Right lobe of liver (tissue), 6 donors: ENCODE data around the gene TMEM154. TPM values are rescaled to one million over a fixed set of nuclear protein-coding genes. Genes with fewer than 3 reads are reported as not detected.

ENCODE experiments used
- ATAC-seq, 4 donors: fragments of 200-7000 bp; cut with Tn5 transposase; one replicate each; pipeline ENCODE4 v1.9.1; 2020; ENCODE audit warnings: mild to moderate bottlenecking in 4 of 4, moderate library complexity in 4 of 4
- DNase-seq, 3 donors: peaks; one replicate each; pipeline ENCODE4 v3.0.0-alpha.2; 2020
- H3K27ac ChIP-seq, 3 donors: fragments of 200-600 bp; one replicate each; pipeline ENCODE4 v1.8.0; 2022
- H3K27me3 ChIP-seq, 2 donors: fragments of 200-600 bp; one replicate each; pipeline ENCODE4 v1.8.0; 2022
- H3K36me3 ChIP-seq, 4 donors: fragments of 200-600 bp; sonication (generic) in 1 of 4; one replicate each; pipeline versions ENCODE4 v1.5.1 to v1.8.0; 2017 to 2022; ENCODE audit warnings: control low read depth in 1 of 4
- H3K4me1 ChIP-seq, 4 donors: fragments of 200-600 bp; sonication (generic) in 1 of 4; one replicate each; pipeline versions ENCODE4 v1.5.1 to v1.8.0; 2017 to 2022; ENCODE audit warnings: control low read depth in 1 of 4
- H3K4me3 ChIP-seq, 3 donors: fragments of 200-600 bp; one replicate each; pipeline ENCODE4 v1.8.0; 2022
- H3K9me3 ChIP-seq, 4 donors: fragments of 200-600 bp; sonication (generic) in 1 of 4; one replicate each; pipeline versions ENCODE4 v1.5.1 to v1.8.0; 2017 to 2022; ENCODE audit warnings: control low read depth in 1 of 4
- CTCF ChIP-seq, 4 donors: fragments of 200-600 bp in 3 of 4; fragments of 450-650 bp in 1 of 4; IDR thresholded peaks; one replicate each; pipeline versions ENCODE4 v1.5.1 to v1.8.0; 2016 to 2022; ENCODE audit warnings: antibody characterized with exemption in 4 of 4, mild to moderate bottlenecking in 2 of 4
- POLR2A ChIP-seq: fragments of 450-650 bp; IDR thresholded peaks from one replicate; pipeline ENCODE4 v1.6.1; 2017; ENCODE audit warnings: antibody characterized with exemption, mild to moderate bottlenecking
- WGBS: methylation state at CpG from one replicate; pipeline ENCODE4 v1.1.6; 2018; ENCODE audit warnings: low coverage, low lambda C conversion rate; ENCODE audit not compliant: insufficient coverage; ENCODE audit errors: missing lambda C conversion rate; 5-methylcytosine and 5-hydroxymethylcytosine counted together
- intact Hi-C, 2 donors: fragments of 100-400 bp; cut with DNase I; formaldehyde crosslinking; loops; one replicate each; pipeline versions ENCODE4 v1.11.2 to v1.14.1; 2022
- total RNA-seq, 6 experiments: library from RNA; depleted of rRNA in 2 of 6; stranded (reverse); fragments of >200 nt in 2 of 6; fragmentation: NEBNext Ultra II Directional in 3 of 6; extraction: Animal tissue kit (Norgen Biotek cat#: 25700) in 3 of 6; gene quantifications; one replicate each; pipeline versions ENCODE4 v1.1.0 to v1.2.4, GENCODE V29; 2016 to 2023
- donor health status: DM: no; HTN: yes; CAD: no.
- donor health status: DM: no; HTN: no; CAD: no.
- donor health status: DM: no; HTN: no; CAD: no.
- donor health status: DM: no; HTN: yes; CAD: no.
- donor health status: DM: no; HTN: yes; CAD: no.

The TMEM154 gene
- total RNA-seq, 6 experiments from 2014 or later = 0.64 to 6.7 (median 2.9) TPM

GRCh38 chr4:152674359-152674758 is 5.4 kb downstream of the TMEM154 start:
- TF ChIP-seq CTCF (IDR thresholded peaks at IDR 0.05) (no peak), POLR2A (no peak)
- no peak for DNase-seq
- Histone ChIP-seq H3K27me3 (no peaks in the 10 kb centered on the region), H3K27ac (no peak overlapping the region), H3K4me1 (peaks cover 0 to 18% (median 4%) of the 10 kb centered on the region in 4 donors), H3K9me3 (no peaks in the 10 kb centered on the region), H3K36me3 (no peaks in the 10 kb centered on the region), H3K4me3 (no peak overlapping the region)
- intact Hi-C loops = no loop called here
- ATAC-seq = no peak
- WGBS = 90% methylated on average over 3 of the region's 3 CpGs

GRCh38 chr4:152673489-152673888 is 6.3 kb downstream of the TMEM154 start:
- intact Hi-C loops = no loop called here
- ATAC-seq = peak in 1 of 4 donors; percentile 19
- no peak for TF ChIP-seq CTCF (IDR thresholded peaks at IDR 0.05)
- TF ChIP-seq POLR2A = no peak

GRCh38 chr4:152672206-152673092 is 7.3 kb downstream of the TMEM154 start:
- no peak overlapping the region for H3K27ac ChIP-seq
- no peaks in the 10 kb centered on the region for H3K9me3 ChIP-seq
- 46% methylated on average over 4 of the region's 4 CpGs for WGBS
- no peak for TF ChIP-seq POLR2A
- no peak for TF ChIP-seq CTCF (IDR thresholded peaks at IDR 0.05)
- intact Hi-C loops = no loop called here
- H3K4me1 ChIP-seq = peaks cover 0 to 16% (median 4%) of the 10 kb centered on the region in 4 donors
- H3K36me3 ChIP-seq = no peaks in the 10 kb centered on the region
- no peak overlapping the region for H3K4me3 ChIP-seq
- no peaks in the 10 kb centered on the region for H3K27me3 ChIP-seq
- no peak for DNase-seq
- ATAC-seq = peak; percentile 48 to 74 (median 60)

More at GRCh38 chr4:152673489-152673888, 6.3 kb downstream of the TMEM154 start:
- no peak overlapping the region for H3K27ac ChIP-seq
- no peaks in the 10 kb centered on the region for H3K36me3 ChIP-seq
- DNase-seq = no peak
- H3K4me1 ChIP-seq = peaks cover 0 to 16% (median 4%) of the 10 kb centered on the region in 4 donors
- 40% methylated on average over 4 of the region's 4 CpGs for WGBS
- no peak overlapping the region for H3K4me3 ChIP-seq
- no peaks in the 10 kb centered on the region for H3K27me3 ChIP-seq
- no peaks in the 10 kb centered on the region for H3K9me3 ChIP-seq

- no peak for TF ChIP-seq CTCF (IDR thresholded peaks at IDR 0.05)
- no peak for TF ChIP-seq POLR2A
- peaks cover 0 to 13% (median 2%) of the 10 kb centered on the region in 4 donors for H3K4me1 ChIP-seq
- intact Hi-C loops = no loop called here
- no peaks in the 10 kb centered on the region for H3K36me3 ChIP-seq
- no peaks in the 10 kb centered on the region for H3K27me3 ChIP-seq
- WGBS = 79% methylated on average over 7 of the region's 11 CpGs
- H3K9me3 ChIP-seq = no peaks in the 10 kb centered on the region
- no peak for ATAC-seq
- H3K27ac ChIP-seq = no peak overlapping the region
- no peak overlapping the region for H3K4me3 ChIP-seq
- DNase-seq = no peak
Measured at GRCh38 chr4:152668338-152668964, 11.3 kb downstream of the TMEM154 start.
